DOHH2 (cell line): ENCODE measurements around the gene METRN.

Source experiments
- CTCF ChIP-seq: fragments of 200-600 bp; sonication (generic); IDR thresholded peaks from one replicate; pipeline ENCODE4 v1.5.1; 2014; ENCODE audit warnings: antibody characterized with exemption, mild to moderate bottlenecking, low read depth, low read length; ENCODE audit not compliant: poor library complexity, severe bottlenecking
- EZH2phosphoT487 ChIP-seq: fragments of 200-600 bp; sonication (generic); IDR thresholded peaks from 2 replicates; pipeline ENCODE4 v1.6.1; 2017; ENCODE audit warnings: borderline replicate concordance, mild to moderate bottlenecking, antibody characterized with exemption, low read length, moderate library complexity, mixed read lengths

DNA sequence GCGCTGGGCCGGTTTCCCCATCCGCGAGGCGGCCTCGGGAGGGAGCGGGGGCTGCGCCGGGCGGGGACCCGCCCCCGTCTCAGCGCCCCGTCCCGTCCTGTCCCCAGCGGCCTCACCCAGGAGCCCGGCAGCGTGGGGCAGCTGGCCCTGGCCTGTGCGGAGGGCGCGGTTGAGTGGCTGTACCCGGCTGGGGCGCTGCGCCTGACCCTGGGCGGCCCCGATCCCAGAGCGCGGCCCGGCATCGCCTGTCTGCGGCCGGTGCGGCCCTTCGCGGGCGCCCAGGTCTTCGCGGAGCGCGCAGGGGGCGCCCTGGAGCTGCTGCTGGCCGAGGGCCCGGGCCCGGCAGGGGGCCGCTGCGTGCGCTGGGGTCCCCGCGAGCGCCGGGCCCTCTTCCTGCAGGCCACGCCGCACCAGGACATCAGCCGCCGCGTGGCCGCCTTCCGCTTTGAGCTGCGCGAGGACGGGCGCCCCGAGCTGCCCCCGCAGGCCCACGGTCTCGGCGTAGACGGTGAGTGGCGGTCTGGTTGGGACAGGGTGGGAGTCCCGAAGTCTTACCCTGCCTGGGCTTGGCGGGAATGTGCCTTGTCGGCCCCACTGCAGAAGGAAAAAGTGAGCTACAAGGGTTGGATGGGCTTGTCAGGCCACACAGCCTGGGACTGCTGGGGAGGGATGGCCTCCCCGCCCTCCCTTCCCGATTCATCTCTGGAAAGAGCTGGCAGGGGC, 720 bp downstream of the METRN start:
- TF ChIP-seq CTCF (no peak), EZH2phosphoT487 (no peak)
